GM12873 (cell line): Measurements from ENCODE around the gene FER1L5.

Experiments
- CTCF ChIP-seq: IDR thresholded peaks from 2 replicates; pipeline ENCODE4 v1.5.1; 2012; ENCODE audit warnings: low read depth, mild to moderate bottlenecking, moderate library complexity, low read length, control low read depth; ENCODE audit not compliant: insufficient read depth; ENCODE audit errors: missing control alignments

Gene FER1L5

DNA sequence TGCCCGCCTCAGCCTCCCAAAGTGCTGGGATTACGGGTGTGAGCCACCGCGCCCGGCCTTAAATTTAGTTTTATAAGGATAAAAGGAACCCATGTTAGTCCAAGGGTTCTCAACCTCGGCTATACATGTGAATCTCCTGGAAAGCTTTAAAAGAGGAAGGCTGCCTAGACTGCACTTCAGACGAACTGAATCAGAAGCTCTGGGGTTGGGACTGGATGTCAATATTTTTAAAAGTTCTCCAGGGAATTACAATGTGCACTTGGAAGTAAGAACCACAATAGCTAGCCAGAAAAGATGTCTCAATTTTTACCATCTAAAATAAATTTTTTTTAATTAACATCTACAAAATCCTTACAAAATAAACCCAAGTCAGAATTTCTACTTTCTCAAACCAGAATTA is 87.2 kb downstream of the FER1L5 start:
- TF ChIP-seq CTCF = no peak

DNA sequence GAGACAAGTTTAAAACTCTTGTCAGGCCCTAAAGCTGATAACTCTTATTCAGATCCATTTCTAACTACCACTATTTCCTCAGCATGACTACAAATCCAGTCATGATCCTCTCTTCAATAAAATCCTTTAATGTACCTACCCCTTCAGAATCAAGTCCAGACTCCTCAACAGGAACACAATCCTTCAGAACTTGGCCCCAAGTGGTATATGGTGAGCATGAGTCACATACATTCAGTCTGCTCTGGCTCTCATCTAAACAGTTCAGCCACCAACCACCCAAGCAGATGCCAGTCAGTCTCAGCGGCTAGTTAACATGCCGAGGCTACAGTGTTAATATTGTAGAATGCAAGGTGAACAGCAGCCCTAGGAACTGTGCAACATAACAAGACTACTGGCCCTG is 87.6 kb downstream of the FER1L5 start:
- TF ChIP-seq CTCF = no peak

DNA sequence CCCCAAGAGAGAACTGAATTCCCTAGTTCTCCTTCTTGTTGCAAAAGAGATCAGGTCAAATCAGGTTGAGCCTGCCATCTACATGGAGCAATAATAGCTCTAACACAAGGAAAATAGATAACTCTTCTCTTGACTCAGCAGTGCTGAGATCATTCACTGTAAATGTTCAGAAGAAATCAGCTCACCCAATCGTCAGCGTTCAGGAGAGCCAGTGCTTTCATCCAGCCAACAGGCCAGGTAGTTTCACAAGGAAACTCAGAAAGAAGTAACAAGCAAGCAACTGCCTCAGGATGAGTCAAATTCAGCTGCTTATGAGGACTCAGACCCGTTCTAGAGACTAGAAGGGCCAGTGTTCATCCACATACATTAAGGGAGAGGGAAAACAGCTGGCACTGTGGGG is 91.4 kb downstream of the FER1L5 start:
- no peak for TF ChIP-seq CTCF

DNA sequence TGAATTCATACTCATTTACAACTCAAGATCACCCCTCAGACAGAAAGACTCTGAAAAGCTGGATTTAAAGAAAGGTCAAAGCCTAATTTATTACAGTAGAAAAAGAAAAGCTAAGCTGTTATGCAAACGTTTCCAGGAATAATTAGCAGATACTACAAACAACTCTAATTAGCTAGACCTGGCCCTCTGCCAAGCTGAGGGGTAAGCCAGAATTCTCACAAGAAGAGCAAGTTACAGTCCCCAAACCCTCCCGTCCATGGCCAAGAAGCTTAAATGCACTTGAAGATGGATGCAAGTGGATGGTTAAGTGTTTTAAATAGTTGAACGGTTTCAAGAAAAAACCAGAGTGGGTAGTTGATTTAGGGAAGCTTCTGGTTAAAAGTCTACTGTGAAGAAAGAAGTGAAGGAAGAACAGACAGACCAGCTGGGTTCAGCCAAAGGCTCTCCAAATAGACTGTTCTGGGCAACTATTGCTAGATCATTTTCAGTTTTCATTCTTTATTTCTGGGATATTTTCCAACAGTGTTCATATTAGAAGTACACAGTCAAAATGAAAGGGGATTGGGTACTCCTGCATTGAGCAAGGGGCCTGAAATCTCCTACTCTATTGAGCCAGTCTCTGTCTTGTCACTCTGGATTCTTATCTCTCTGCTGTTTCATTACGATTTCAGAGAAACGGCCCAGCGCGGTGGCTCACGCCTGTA is 92.5 kb downstream of the FER1L5 start:
- no peak for TF ChIP-seq CTCF

DNA sequence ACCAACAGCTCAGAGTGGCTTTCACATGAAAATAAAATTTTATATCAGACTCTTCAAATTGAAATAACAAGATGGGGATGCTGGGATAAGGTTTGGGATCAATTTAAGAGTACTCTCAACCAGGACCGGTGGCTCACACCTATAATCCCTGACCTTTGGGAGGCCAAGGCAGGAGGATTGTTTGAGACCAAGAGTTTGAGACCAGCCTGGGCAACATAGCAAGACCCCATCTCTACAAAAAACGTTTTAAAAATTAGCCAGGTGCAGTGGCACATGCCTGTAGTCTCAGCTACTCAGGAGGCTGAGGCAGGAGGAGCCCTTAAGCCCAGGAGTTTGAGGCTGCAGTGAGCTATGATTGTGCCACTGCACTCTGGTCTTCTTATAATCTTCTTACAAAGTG is 94.7 kb downstream of the FER1L5 start:
- TF ChIP-seq CTCF = no peak

DNA sequence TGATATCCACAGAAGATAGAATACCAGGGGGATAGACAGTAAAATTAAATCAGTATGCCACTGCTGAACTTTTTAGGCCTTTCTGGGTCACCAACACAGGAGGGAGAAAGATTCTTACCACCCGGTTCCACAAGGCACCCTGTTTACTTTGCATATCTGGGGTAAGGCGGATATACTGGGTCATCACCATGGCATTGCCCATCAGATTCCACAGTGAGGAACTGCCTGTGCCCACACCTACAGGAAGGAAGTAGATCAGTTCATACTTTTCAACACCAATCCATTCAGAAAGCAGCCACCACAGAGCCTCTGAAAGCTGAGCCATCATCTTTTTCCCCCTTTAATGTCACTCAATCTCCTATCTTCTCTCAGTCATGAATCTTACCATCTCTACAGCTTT is 95.3 kb downstream of the FER1L5 start:
- no peak for TF ChIP-seq CTCF

DNA sequence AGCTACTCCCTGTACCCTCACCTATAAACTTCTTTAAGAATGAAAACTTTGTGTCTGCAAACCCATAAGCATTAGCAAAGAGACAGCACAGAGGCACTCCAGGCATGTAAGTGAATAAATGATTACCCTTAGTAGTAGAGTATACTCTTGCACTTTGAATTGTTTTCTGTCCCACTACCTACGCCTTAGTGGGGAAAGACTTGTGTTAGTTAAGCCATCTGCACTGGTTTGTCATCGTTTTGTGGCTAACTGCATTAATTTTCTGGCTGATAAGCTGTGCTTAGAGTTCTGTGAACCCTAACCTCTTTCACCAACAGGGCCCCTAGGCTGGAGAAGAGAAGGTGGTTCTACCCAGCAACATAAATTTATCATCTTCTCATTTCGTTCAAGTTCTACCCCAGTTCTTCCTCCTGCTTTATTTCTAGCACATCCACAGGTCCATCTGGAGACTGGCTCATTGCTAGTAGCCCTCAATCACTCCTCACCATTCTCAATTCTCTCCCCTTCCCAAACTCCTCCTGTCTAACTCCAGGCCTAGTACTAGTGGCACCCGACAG is 96.6 kb downstream of the FER1L5 start:
- TF ChIP-seq CTCF = no peak
